ENCODE data around the gene ALOX5. TPM values are rescaled to one million over a fixed set of nuclear protein-coding genes. Genes with fewer than 3 reads are reported as not detected.

Gene ALOX5
- total RNA-seq, 1 donor from 2014 or later = not detected

DNA sequence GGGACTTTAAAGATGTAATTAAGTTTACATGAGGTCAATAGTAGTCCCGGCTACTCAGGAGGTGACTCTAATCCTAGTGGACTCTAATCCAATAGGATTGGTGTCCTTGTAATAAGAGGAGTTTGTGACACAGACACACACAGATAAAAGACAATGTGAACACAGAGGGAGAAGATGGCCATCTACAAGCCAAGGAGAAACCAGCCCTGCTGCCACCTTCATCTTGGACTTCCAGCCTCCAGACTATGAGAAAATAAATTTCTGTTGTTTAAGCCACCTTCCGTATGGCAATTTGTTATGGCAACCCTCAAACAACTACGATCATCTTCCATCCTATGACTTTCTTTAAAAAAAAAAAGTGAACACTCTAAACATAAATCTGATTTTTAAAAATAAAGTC lies 116.3 kb downstream of the ALOX5 start:
- Mint-ChIP-seq H3K4me3 (ENCODE audit: unreplicated experiment) (no peak overlapping the region), H3K27me3 (ENCODE audit: unreplicated experiment) (no peaks in the 10 kb centered on the region), H3K4me1 (ENCODE audit: unreplicated experiment) (no peaks in the 10 kb centered on the region), H3K36me3 (ENCODE audit: unreplicated experiment) (peaks cover 8% of the 10 kb centered on the region), H3K27ac (ENCODE audit: unreplicated experiment) (no peak overlapping the region), H3K9me3 (ENCODE audit: unreplicated experiment) (peaks cover 2% of the 10 kb centered on the region)
- no peak for DNase-seq (ENCODE audit: extremely low spot score, unreplicated experiment)
- TF ChIP-seq, protein P1, sequence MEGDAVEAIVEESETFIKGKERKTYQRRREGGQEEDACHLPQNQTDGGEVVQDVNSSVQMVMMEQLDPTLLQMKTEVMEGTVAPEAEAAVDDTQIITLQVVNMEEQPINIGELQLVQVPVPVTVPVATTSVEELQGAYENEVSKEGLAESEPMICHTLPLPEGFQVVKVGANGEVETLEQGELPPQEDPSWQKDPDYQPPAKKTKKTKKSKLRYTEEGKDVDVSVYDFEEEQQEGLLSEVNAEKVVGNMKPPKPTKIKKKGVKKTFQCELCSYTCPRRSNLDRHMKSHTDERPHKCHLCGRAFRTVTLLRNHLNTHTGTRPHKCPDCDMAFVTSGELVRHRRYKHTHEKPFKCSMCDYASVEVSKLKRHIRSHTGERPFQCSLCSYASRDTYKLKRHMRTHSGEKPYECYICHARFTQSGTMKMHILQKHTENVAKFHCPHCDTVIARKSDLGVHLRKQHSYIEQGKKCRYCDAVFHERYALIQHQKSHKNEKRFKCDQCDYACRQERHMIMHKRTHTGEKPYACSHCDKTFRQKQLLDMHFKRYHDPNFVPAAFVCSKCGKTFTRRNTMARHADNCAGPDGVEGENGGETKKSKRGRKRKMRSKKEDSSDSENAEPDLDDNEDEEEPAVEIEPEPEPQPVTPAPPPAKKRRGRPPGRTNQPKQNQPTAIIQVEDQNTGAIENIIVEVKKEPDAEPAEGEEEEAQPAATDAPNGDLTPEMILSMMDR (IDR thresholded peaks at IDR 0.05) = no peak

DNA sequence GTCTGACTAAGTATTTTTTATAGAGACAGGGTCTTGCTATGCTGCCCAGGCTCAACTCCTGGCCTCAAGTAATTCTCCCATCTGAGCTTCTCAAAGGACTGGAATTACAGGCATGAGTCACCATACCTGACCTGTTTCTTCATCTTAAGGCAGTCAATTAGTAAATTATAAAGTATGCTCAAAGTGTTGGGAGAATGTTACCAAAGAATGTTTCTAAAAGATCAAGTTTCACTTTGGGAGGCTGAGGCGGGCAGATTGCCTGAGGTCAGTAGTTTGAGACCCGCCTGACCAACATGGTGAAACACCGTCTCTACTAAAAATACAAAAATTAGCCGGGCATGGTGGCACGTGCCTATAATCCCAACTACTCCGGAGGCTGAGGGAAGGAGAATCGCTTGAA lies 117.0 kb downstream of the ALOX5 start:
- TF ChIP-seq, protein P1 (IDR thresholded peaks at IDR 0.05) = no peak
- Mint-ChIP-seq H3K4me1 (ENCODE audit: unreplicated experiment) (no peaks in the 10 kb centered on the region), H3K27me3 (ENCODE audit: unreplicated experiment) (no peaks in the 10 kb centered on the region), H3K9me3 (ENCODE audit: unreplicated experiment) (peaks cover 8% of the 10 kb centered on the region), H3K36me3 (ENCODE audit: unreplicated experiment) (peaks cover 10% of the 10 kb centered on the region), H3K27ac (ENCODE audit: unreplicated experiment) (no peak overlapping the region), H3K4me3 (ENCODE audit: unreplicated experiment) (no peak overlapping the region)
- DNase-seq (ENCODE audit: extremely low spot score, unreplicated experiment) = no peak

Other genes with a start within 250 kb of the ALOX5 start
- gene OR13A1, start 58.6 kb upstream of the ALOX5 start, total RNA-seq = not detected in 2 replicates

All from osteocyte (in vitro differentiated cells).